Hematopoietic multipotent progenitor cell (in vitro differentiated cells): ENCODE data around the gene C5orf63. TPM values are rescaled to one million over a fixed set of nuclear protein-coding genes. Genes with fewer than 3 reads are reported as not detected.
A peak's percentile ranks its signal among the peaks of the same experiment; 100 is the strongest.
"Not testable (repeated sequence)": the region's sequence is repeated elsewhere in the genome, so short reads cannot be mapped to it uniquely, and the experiment has no call there.

Experiments used
- DNase-seq, 3 donors: peaks; one replicate each; pipeline ENCODE4 v3.0.0-alpha.2; 2011 to 2015; ENCODE audit warnings: low read depth in 2 of 3, low spot score in 2 of 3
- total RNA-seq: library from RNA; depleted of rRNA; stranded (reverse); fragments of >200 nt; gene quantifications from one replicate; pipeline ENCODE4 v1.2.3, GENCODE V29; 2012

C5orf63 gene
- total RNA-seq, 1 donor: 2.2 TPM

DNA sequence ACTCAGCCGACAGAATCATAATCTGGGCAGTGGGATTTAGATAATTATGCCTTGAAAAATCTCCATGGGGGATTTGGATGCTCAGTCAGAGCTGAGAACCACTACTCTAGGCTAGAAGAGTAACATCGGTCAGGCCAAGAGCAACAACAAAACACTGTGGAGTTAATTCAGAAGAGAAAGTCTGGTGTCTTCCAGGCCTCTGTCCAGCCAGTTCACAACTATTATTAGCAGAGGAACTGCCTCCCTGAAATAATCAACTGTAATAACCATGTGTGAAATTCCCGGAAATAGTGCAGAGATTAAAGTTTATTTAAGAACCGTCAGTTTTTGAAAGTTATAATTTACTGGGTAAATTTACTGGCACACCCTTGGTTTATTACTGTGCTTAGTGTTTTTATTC lies 34.8 kb downstream of the C5orf63 start:
- DNase-seq: no peak

DNA sequence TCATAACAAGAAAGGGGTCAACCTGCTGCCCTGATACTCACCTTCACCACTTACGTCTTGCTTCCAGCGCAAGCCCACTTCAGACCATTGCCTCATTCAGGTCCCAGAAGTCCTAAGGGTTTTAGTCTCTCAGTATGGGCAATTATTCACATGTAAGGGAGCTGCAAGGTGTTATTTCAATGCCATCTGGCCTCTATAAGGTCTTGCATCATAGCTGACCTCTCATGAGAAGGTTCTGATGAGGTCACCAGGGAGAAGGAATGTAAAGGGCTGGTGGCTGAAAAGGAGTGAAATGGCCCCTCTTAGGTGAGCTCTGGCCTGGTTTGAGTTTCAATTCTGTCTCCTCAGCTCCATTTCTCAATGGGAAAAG lies 41.5 kb downstream of the C5orf63 start:
- no peak for DNase-seq

DNA sequence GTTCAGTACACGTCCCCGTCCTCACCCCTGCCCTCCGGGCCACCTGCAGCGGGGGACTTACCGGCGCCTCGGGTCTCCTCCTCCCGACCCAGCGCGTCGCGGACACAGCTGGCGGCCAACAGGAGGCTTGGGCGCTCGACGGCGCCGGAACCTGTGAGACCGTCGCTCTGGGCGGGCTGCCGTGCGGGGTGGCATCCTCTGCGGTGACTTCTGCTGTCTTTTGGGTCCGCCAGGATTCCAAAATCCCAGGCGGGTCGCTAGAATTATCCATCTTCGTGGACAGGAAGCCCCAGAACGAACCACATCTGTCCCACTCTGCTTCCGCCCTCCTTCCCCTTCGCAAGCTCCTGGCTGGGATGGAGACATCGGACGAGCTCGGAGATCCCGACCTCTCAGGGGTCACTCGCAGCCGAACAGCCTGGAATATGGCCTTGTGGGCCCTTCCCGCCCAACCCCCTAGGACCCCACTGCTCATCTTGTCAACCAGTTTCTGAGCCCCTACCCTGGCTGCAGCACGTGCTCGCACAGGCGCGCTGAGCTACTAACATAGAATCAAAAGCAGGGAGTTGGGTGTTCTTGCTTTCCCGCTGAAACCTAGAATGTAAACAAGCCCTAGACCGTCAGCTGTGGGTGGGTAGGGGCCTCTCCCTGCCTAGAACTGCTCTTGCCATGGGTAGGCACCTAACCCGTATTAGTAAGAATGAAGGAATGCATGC lies 42.0 kb downstream of the C5orf63 start:
- peak in 1 of 3 donors; percentile 51 for DNase-seq

DNA sequence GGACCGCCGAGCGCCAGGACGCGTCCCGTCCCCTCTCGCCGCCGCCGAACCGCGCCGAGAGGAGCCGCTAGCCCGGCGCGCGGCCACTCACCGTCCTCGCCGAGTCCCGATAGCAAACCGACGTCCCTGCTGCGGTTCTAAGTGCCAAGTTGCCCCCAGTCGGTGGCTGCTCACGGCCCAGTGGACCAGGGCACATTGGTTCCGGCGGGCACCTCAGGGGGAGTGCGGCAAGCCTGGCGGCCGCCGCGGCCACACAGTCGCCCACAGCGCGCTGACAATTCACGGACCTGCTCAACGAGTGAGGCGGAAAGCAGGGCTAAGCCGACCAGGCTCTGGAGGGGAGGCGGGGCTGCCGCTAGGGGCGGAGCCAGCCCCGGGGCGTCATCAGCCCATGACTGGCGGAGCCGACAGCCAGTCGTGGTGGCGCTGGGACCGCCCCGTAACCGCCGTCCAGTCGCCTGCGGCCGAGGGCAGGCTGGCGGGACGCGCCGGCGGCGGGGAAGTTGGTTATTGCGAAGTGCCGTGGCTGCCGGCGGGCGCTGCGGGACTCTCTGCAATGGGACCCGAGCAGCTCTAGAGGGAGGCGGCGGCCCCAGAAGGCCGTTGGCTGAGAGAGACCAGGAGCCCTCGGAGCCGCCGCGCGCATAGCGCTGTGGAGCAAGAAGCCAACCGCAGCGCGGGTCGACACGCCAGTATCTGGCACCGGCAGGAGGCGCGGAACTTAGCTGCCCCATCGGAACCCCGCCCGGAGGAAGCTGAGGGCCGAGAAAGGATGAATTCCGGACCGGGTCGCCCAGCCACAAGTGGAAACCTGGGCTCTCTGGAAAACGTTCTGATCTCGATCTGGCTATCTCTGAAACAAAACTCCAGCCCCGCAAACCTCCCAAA lies 42.8 kb downstream of the C5orf63 start, which contains the start of gene MARCHF3:
Gene MARCHF3 (minus strand): TSS at position 300 of the 888 bp plus-strand sequence. CDS start 112,387 bp downstream, outside the sequence.
- DNase-seq: peak; percentile 84 to 96 (median 95)

DNA sequence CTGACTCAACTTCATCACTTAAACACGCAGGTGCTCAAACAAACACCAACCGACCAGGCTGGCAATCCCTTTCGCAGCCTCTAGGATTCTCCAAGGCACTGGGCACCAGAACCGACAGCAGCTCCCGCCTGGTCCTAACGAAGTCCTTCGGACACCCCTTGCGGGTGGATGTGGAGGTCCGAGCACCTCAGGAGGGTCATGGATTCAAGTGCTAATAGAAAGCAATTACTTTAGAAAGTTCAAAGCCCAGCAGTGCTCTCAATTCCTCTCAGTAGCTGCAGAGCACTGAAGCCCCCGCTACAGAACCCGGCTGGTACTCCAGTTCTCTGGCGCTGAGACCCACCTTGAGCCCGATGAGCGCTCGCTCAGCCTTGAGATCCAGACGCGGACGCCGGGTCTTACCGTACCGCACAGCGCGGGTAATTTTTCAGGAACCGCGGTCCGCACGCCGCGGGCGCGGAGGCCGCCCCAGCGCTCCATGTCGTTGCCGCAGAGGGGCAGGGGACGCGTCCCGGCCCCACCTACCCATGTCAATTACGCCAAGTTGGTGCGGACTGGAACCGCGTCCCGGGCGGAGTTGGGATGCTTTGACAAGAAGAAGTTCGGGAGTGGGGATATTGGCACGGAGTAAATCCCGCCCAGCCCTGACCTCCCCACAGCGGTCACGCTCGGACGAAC lies 43.6 kb downstream of the C5orf63 start:
- peak in 2 of 3 donors; percentile 55 to 65 for DNase-seq

DNA sequence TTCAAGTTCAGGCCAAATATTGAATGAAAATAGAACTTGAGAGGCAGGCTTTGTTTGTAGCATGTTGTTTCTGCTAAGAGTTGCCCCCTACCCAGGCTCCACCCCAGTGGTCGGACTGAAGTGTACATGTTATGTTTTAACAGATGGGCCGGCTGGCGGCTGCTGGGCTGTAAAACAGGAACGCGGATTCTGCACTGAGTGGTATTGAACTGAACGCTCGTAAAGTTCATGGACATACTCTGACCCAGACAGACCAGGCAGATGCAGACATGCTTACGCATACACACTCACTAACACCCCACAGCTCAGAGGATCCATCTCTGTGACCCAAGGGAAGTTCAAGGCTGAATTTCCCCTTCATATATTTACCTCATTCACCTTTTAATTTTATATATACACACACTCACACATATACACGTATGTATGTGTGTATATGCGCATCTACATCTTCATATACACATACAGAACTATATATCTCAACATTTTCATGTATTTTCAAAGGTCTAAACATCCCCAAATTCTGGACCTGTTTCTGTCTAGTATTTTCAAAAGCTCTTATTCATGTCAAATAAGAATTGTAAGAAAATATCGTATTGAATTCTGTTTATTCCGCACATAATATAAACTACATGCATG lies 44.4 kb downstream of the C5orf63 start:
- peak in 2 of 3 donors; percentile 33 to 71 for DNase-seq

DNA sequence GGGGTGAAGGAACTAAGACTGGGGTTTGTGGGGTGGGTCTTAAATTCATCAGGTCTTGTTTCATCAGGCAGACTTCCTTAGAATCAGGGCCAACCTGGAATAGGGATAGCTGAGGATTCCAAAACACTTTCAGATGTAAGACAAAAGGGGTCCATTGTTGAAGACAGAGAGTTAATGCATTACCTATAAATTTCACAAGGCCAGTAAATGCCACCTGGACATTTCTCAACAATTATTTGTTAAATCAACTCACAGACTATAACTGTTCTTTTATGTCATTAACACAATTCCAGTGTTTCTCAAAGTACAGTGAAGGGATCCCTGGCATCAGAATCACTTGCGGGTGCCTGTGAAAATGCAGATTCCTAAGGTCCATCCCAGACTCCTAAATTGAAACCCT lies 45.8 kb downstream of the C5orf63 start:
- no peak for DNase-seq

DNA sequence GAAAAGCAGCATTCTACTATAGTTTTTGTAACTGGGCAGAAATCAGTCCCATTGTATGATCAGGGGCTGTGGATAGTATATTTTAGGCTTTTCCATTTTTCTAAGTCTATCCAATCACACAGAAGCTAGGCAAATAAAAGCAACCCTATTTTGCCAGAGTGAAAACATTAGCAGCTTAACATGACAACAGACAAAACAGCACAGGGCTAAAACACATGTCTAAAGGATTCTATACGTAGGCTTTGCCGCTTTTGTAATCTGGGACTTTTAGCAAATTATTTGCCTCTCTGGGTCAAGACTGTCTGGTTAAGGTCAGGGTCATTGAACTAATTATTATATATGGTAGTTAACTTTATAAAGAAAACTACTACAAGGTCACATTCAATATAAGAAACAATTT lies 47.1 kb downstream of the C5orf63 start:
- DNase-seq: no peak

DNA sequence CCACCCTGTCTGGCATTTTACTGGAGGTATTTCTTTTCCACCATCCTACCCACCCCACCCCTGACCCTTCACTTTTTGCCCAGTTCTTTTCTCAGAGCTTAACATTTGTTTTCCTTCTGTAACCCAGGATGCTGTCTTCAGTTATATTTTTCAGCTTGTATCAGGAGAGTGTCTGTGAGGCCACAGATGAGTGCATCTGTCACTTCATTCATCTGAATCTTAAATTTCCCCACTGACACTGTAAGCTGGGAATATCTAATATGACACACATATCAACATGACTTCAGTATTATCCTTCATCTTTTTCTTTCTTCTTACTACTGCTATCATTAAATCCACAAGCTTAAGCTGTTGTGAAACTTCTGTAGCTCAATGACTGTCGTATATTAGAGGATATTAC lies 47.8 kb downstream of the C5orf63 start:
- DNase-seq: no peak

DNA sequence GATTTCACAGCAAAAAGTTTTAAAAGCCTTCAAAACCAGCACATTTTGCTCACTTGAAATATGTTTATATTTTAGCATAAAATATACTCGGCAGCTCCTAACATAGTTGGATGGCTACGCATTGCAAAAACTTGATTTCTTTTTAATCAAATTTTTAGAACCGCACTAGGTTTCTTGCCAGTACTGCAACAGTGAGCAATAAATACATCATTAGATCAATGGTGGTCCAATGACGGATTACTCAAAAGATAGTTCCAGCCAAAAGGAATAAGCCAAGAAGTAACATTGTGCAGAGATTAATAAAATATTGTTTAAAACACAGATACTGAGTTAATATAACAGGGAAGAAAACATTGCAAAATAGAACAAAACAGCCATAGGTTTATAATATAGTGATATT lies 48.5 kb downstream of the C5orf63 start:
- no peak for DNase-seq

DNA sequence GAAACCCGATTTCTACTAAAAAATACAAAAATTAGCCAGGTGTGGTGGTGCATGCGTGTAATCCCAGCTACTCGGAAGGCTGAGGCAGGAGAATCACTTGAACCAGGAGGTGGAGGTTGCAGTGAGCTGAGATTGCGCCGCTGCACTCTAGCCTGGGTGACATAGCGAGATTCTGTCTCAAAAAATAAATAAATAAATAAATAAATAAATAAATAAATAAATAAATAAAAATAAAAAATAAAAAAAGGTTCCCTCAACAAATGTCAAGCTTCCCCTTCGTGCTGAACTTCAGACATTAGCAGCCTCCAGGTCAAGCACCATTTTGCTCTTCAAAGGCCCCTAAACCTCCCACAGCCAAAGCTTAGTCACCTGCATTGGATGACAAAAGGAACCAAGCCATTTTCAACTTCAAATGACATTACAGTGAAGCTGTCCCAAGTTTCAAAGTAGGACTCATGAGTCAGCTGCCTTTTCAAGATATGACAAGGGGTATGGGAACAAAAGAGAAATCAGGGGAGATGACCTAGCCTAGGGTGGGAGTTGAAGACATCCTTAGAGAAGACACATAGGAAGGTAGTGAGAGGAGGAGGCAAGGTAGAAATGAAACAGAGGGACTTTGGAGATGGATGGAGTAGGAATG lies 49.6 kb downstream of the C5orf63 start:
- not testable (repeated sequence) for DNase-seq

DNA sequence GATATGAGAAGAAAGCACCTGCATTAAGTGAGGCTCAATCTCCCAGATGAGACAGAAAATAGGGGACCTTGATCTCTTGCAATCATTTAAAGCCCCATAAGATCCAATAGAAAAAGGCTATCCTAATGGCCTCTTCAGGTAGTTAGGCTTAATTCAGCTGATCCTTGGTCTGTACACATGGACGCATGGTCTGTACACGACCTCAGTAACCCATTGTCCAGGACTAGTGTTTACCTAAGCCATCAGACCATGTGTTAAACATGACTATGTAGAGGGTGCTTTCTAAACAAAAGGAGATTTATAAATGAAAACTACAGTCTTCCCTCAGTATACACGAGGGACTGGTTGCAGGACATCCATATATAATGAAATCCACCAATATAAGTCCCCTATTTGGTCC lies 50.5 kb downstream of the C5orf63 start:
- DNase-seq: no peak

DNA sequence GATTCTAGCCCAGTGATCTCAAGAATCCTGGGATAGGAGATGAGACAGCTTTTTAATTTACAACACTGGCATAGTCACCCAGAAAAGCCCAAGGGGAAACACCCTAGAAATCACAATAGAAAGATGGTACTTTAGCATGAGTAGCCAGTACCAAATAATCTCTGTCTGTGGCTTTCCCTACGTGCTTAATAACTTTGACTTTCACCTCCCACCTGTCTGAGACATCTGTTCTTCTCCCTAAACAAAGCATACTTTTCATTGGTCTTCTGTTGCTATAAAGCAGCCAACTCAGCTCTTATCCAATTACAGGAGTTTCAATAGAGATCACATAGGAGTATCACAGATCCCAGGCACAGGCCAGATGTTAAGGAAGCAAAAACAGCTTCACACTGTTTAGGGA lies 53.4 kb downstream of the C5orf63 start:
- DNase-seq: no peak

DNA sequence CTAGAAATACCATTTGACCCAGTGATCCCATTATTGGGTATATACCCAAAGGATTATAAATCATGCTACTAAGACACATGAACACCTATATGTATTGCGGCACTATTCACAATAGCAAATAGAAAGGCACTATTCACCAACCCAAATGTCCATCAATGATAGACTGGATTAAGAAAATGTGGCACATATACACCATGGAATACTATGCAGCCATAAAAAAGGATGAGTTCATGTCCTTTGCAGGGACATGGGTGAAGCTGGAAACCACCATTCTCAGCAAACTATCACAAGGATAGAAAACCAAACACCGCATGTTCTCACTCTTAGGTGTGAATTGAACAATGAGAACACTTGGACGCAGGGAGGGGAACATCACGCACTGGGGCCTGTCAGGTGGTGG lies 56.6 kb downstream of the C5orf63 start:
- DNase-seq: not testable (repeated sequence)

DNA sequence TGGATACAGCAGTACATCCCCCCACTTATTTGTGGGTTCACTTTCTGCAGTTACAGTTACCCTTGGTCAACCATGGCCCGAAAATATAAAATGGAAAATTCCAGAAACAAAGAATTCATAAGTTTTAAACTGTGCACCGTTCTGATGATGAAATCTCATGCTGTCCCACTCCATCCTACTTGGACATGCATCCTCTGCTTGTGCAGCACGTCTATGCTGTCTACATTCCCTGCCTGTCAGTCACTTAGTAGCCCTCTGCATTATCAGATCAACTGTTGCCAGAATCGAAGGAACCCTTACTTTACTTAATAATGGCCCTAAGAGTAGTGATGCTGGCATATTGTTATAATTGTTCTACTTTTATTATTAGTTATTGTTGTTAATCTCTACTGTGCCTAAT lies 57.6 kb downstream of the C5orf63 start:
- DNase-seq: no peak

DNA sequence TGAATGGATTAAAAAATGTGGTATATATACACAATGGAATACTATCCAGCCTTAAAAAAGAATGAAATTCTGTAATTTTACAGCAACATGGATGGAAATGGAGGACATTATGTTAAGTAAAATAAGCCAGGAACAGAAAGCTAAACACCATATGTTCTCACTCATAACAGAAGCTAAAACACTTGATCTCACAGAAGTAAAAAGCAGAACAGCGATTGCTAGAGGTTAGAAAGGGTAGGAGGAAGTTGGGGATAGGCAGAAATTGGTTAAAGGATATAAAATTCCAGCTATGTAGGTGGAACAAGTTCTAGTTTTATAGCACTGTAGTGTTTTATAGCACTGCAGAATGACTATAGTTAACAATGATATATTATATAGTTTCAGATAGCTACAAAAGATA lies 58.7 kb downstream of the C5orf63 start:
- DNase-seq: peak in 1 of 3 donors; percentile 50

DNA sequence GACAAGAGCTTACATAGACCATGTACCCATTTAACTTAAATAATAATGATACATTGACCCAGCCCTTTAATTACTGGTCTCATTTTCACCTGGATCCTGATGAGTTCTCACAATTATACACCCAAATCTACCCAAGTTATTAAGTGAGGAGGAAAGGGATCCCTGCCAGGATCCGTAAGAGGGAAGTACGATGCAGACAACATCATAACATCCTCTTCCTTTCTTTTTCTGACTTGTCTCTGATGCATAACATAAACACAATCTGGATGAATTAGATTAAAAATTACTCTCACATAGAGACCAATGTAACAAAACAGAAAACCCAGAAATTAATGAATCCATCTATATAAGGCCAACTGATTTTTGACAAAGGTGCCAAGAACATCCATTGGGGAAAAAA lies 59.9 kb downstream of the C5orf63 start:
- no peak for DNase-seq

DNA sequence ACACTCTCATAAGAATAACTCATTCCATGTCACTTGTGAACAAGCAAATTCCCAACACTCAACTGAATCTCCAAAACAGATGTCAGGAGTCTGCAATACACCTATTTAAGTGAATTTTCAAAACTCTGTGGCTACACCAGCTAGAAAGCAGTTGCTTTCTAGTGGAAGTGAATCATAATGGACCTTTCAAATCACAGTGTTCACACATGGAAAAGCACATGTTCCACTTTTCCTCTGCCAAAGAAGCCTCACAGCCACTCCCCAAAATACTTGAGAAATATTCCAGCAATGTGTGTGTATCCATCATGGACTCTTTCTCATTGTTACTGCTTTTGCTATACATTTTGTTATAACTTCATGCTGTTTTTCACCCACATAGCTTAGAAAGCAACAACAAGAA lies 60.4 kb downstream of the C5orf63 start:
- DNase-seq: no peak

DNA sequence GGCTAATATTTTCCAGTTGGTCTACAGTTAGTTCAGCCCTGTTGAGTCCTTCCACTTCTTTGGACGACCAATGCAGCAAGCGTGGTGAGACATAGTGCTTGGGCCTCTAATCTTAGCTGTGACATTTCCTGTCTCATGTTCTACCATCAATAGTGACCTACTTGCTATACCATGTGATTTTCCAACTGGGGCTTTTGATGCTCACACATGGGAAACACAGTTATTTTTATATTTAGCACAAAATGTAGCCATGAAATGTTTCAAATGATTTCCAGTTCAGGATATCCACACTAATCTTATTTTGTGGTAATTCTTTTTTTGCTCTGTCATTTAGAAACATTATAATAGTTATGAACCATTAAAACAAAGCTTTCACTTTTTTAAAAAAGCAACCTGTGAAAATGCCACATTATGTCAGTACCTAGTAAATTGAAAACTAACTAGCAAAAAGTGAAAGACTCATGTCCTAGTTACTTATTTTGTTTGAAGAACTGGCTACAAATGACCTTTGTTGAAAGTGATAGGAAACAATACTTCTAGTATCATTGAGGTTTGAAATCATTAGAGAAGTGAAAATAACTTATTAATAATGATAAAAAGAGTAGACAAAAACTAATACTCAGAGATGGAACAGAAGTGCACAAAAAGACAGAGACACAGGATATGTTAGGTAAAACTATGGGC lies 61.2 kb downstream of the C5orf63 start:
- peak in 1 of 3 donors; percentile 21 for DNase-seq

DNA sequence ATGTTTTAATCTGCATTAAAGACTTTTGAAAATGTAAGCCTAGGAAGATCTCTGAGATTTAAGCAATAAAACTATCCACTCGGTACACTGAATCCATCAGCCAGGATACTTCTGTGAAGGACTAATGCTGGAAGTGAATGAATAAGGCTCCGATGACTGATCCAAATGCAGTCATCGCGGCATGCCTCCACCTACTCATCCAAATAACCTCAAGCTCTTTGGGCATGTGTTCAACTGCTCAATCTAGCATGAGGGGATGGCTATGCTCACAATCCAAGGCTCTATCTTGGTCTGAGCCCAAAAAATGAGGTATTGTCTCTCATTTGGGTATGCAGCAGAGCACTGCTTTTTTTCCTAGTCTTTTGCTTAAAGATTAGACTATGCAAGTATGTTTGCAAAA lies 62.1 kb downstream of the C5orf63 start:
- DNase-seq: no peak
